Calu3 (cell line): Measurements from ENCODE around the gene CCSER1. TPM values are rescaled to one million over a fixed set of nuclear protein-coding genes. Genes with fewer than 3 reads are reported as not detected.

Experiments used
- BruUV-seq: library from RNA; stranded (reverse); fragments of 400-500 nt; replicated peaks from 2 replicates; lab custom pipeline; 2021; lab: Mats Ljungman, UMichigan
- CTCF ChIA-PET: fragments of 300-600 bp; sonication (Branson Sonifier 250); formaldehyde crosslinking; loops from one replicate; lab custom pipeline; 2022; ENCODE audit warnings: antibody characterized with exemption; lab: Charles Lee
- DNase-seq: peaks from one replicate; pipeline ENCODE4 v3.0.0; 2022
- H3K27ac Mint-ChIP-seq: one replicate; pipeline ENCODE4 v1.8.0; 2022; ENCODE audit warnings: mixed read lengths; ENCODE audit not compliant: unreplicated experiment
- H3K27me3 Mint-ChIP-seq: one replicate; pipeline ENCODE4 v1.8.0; 2022; ENCODE audit warnings: mixed read lengths; ENCODE audit not compliant: unreplicated experiment
- H3K36me3 Mint-ChIP-seq: one replicate; pipeline ENCODE4 v1.8.0; 2022; ENCODE audit warnings: mild to moderate bottlenecking, moderate library complexity, mixed read lengths; ENCODE audit not compliant: insufficient read depth, unreplicated experiment
- H3K4me1 Mint-ChIP-seq: one replicate; pipeline ENCODE4 v1.8.0; 2022; ENCODE audit warnings: mild to moderate bottlenecking, low read depth, mixed read lengths; ENCODE audit not compliant: unreplicated experiment
- H3K4me3 Mint-ChIP-seq: one replicate; pipeline ENCODE4 v1.8.0; 2022; ENCODE audit warnings: mild to moderate bottlenecking, low read depth, moderate library complexity, mixed read lengths; ENCODE audit not compliant: unreplicated experiment
- H3K9me3 Mint-ChIP-seq: one replicate; pipeline ENCODE4 v1.8.0; 2022; ENCODE audit warnings: low read depth, mixed read lengths; ENCODE audit not compliant: unreplicated experiment
- CTCF ChIP-seq: fragments of 200-600 bp; IDR thresholded peaks from one replicate; pipeline ENCODE4 v1.8.0; 2022; ENCODE audit warnings: antibody characterized with exemption; ENCODE audit not compliant: unreplicated experiment
- intact Hi-C: fragments of 100-400 bp; cut with micrococcal nuclease; formaldehyde crosslinking; loops from one replicate; pipeline ENCODE4 v1.10.0; 2022; ENCODE audit not compliant: unreplicated experiment
- total RNA-seq: library from RNA; stranded (reverse); gene quantifications from 2 replicates; pipeline ENCODE4 v1.2.3, GENCODE V29; 2022

The CCSER1 gene
- total RNA-seq, 1 experiment from 2014 or later = 6.2 TPM

DNA sequence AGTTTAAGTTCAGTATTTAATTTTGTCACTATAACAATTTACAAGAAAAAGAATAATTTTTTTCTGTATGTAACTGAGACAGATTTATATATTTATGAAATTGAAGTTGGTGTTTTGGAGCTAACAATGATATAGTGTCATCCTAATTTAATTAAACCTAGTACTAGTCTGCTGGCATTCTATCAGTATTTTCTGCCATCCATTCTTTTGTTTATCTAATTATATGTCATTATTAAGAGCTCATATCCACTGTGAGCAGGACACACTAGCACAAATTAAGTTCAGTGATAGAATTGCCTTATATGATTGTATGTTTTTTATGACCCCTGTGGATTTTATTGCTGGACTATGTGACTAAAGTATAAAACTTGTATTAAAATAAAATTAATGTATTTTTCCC is 996.5 kb downstream of the CCSER1 start:
- no peak for DNase-seq
- no peak overlapping the region for H3K27ac Mint-ChIP-seq
- H3K4me1 Mint-ChIP-seq = no peaks in the 10 kb centered on the region
- no peaks in the 10 kb centered on the region for H3K9me3 Mint-ChIP-seq
- no TSS peak for BruUV-seq
- no peaks in the 10 kb centered on the region for H3K36me3 Mint-ChIP-seq
- H3K27me3 Mint-ChIP-seq = no peaks in the 10 kb centered on the region
- intact Hi-C loops = no loop called here
- H3K4me3 Mint-ChIP-seq = no peak overlapping the region
- no peak for TF ChIP-seq CTCF
- CTCF ChIA-PET = no interaction called here

GRCh38 chr4:91127192-91127591 is 1000.0 kb downstream of the CCSER1 start:
- no peak for TF ChIP-seq CTCF
- intact Hi-C loops = no loop called here
- Mint-ChIP-seq H3K36me3 (no peaks in the 10 kb centered on the region), H3K9me3 (no peaks in the 10 kb centered on the region), H3K27me3 (no peaks in the 10 kb centered on the region), H3K4me1 (no peaks in the 10 kb centered on the region), H3K27ac (no peak overlapping the region), H3K4me3 (no peak overlapping the region)
- BruUV-seq = no TSS peak
- CTCF ChIA-PET = no interaction called here
- DNase-seq = no peak

DNA sequence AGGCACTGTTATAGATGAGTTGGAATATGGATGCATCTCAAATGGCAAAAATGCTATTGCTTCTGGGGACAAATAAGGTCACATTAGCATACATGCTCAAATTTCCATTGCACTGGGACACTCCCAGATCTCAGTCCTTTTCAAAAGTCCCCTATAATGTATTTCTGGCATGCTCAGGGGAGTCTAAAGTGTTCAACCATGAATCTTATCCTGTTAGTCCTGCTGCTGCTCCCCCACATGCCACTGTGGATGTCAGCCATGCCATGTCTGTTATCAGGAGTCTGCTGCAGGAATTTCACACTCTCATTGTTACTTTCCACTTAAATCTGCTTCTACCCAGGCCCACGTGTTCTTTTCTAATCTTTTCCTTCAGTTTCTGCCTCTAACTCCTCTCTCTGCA is 1000.6 kb downstream of the CCSER1 start:
- CTCF ChIA-PET = no interaction called here
- Mint-ChIP-seq H3K4me3 (no peak overlapping the region), H3K27ac (no peak overlapping the region), H3K4me1 (no peaks in the 10 kb centered on the region), H3K36me3 (no peaks in the 10 kb centered on the region), H3K9me3 (no peaks in the 10 kb centered on the region), H3K27me3 (no peaks in the 10 kb centered on the region)
- intact Hi-C loops = no loop called here
- BruUV-seq = no TSS peak
- TF ChIP-seq CTCF = no peak
- no peak for DNase-seq

DNA sequence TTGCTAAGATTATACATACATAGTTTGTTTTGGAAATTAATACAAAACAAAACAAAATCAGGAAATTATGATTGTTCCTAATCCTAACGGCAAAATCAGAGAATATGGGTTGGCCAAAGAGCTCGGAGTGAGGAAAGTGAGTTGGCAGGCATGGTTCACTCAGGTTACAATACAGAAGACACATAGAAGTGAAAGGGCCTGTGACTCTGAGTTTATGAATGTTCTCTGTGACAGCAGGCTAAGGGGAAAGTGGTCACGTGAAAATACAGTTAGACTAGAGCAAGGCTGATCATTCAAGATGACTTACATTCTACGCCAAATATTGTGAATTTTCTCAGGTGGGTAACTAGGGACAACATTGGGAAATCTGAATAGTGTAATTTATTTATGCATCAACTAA is 1001.3 kb downstream of the CCSER1 start:
- H3K4me1 Mint-ChIP-seq = no peaks in the 10 kb centered on the region
- BruUV-seq = no TSS peak
- intact Hi-C loops = no loop called here
- no peaks in the 10 kb centered on the region for H3K36me3 Mint-ChIP-seq
- no peaks in the 10 kb centered on the region for H3K27me3 Mint-ChIP-seq
- TF ChIP-seq CTCF = no peak
- H3K4me3 Mint-ChIP-seq = no peak overlapping the region
- DNase-seq = no peak
- no peaks in the 10 kb centered on the region for H3K9me3 Mint-ChIP-seq
- H3K27ac Mint-ChIP-seq = no peak overlapping the region
- CTCF ChIA-PET = no interaction called here
